ENCODE measurements around the gene NT5C1B. TPM values are rescaled to one million over a fixed set of nuclear protein-coding genes. Genes with fewer than 3 reads are reported as not detected.

Gene NT5C1B
- total RNA-seq, 1 donor from 2014 or later = not detected

- peaks cover 32% of the 10 kb centered on the region for H3K4me1 Mint-ChIP-seq
- no peak for DNase-seq
- H3K4me3 Mint-ChIP-seq = no peak overlapping the region
- H3K9me3 Mint-ChIP-seq = no peaks in the 10 kb centered on the region
- peaks cover 32% of the 10 kb centered on the region for H3K36me3 Mint-ChIP-seq (ENCODE audit: low read depth)
- intact Hi-C loops (cut with micrococcal nuclease) = no loop called here
- H3K27me3 Mint-ChIP-seq = no peaks in the 10 kb centered on the region
- no peak for ATAC-seq (ENCODE audit: low read depth)
- no peak for TF ChIP-seq CTCF (IDR thresholded peaks at IDR 0.05)
- peak overlapping the region; percentile 91 for H3K27ac Mint-ChIP-seq
- ChIA-PET POLR2A (interaction anchor here (3.4 kb wide), 1 partner anchor 789 kb away, joined by 24 read pairs; no protein-coding TSS in a partner anchor), CTCF (interaction anchor here (1.2 kb wide), 1 partner anchor 9 kb away, joined by 4 read pairs; no protein-coding TSS in a partner anchor)
These were observed 30.9 kb downstream of the NT5C1B start for GRCh38 chr2:18558458-18558857.

- peaks cover 32% of the 10 kb centered on the region for H3K4me1 Mint-ChIP-seq
- no peaks in the 10 kb centered on the region for H3K27me3 Mint-ChIP-seq
- ChIA-PET CTCF (no interaction called here), POLR2A (no interaction called here)
- no peak overlapping the region for H3K27ac Mint-ChIP-seq
- peaks cover 40% of the 10 kb centered on the region for H3K36me3 Mint-ChIP-seq (ENCODE audit: low read depth)
- no peak for DNase-seq
- H3K4me3 Mint-ChIP-seq = no peak overlapping the region
- no peak for ATAC-seq (ENCODE audit: low read depth)
- TF ChIP-seq CTCF (IDR thresholded peaks at IDR 0.05) = no peak
- intact Hi-C loops (cut with micrococcal nuclease) = no loop called here
- no peaks in the 10 kb centered on the region for H3K9me3 Mint-ChIP-seq
These were observed 32.2 kb downstream of the NT5C1B start for GRCh38 chr2:18557121-18557520.

GRCh38 chr2:18552351-18553077 is 36.9 kb downstream of the NT5C1B start:
- H3K9me3 Mint-ChIP-seq = no peaks in the 10 kb centered on the region
- intact Hi-C loops (cut with micrococcal nuclease) = no loop called here
- no peak overlapping the region for H3K27ac Mint-ChIP-seq
- POLR2A ChIA-PET = interaction anchor here (1.4 kb wide), 1 partner anchor 8 kb away, joined by 4 read pairs; the partner anchor contains the start of gene RDH14
- TF ChIP-seq CTCF (IDR thresholded peaks at IDR 0.05) = no peak
- H3K4me3 Mint-ChIP-seq = no peak overlapping the region
- CTCF ChIA-PET = interaction anchor here (1.4 kb wide), 1 partner anchor 31 kb away, joined by 4 read pairs; no protein-coding TSS in a partner anchor
- ATAC-seq (ENCODE audit: low read depth) = no peak
- no peaks in the 10 kb centered on the region for H3K27me3 Mint-ChIP-seq
- peaks cover 39% of the 10 kb centered on the region for H3K36me3 Mint-ChIP-seq (ENCODE audit: low read depth)
- no peak for DNase-seq
- peaks cover 16% of the 10 kb centered on the region for H3K4me1 Mint-ChIP-seq

GRCh38 chr2:18551623-18552022 is 37.7 kb downstream of the NT5C1B start:
- H3K4me3 Mint-ChIP-seq = no peak overlapping the region
- ChIA-PET POLR2A (interaction anchor here (1.4 kb wide), 1 partner anchor 9 kb away, joined by 4 read pairs; the partner anchor contains the start of gene RDH14), CTCF (no interaction called here)
- H3K4me1 Mint-ChIP-seq = peaks cover 20% of the 10 kb centered on the region
- H3K9me3 Mint-ChIP-seq = no peaks in the 10 kb centered on the region
- ATAC-seq (ENCODE audit: low read depth) (no peak), DNase-seq (no peak)
- H3K27ac Mint-ChIP-seq = no peak overlapping the region
- H3K27me3 Mint-ChIP-seq = no peaks in the 10 kb centered on the region
- TF ChIP-seq CTCF (IDR thresholded peaks at IDR 0.05) = no peak
- intact Hi-C loops (cut with micrococcal nuclease) = no loop called here
- H3K36me3 Mint-ChIP-seq (ENCODE audit: low read depth) = peaks cover 35% of the 10 kb centered on the region

- no peaks in the 10 kb centered on the region for H3K27me3 Mint-ChIP-seq
- no peak for TF ChIP-seq CTCF (IDR thresholded peaks at IDR 0.05)
- peaks cover 23% of the 10 kb centered on the region for H3K4me1 Mint-ChIP-seq
- H3K4me3 Mint-ChIP-seq = no peak overlapping the region
- intact Hi-C loops (cut with micrococcal nuclease) = no loop called here
- ChIA-PET CTCF (no interaction called here), POLR2A (no interaction called here)
- peaks cover 35% of the 10 kb centered on the region for H3K36me3 Mint-ChIP-seq (ENCODE audit: low read depth)
- H3K27ac Mint-ChIP-seq = no peak overlapping the region
- DNase-seq = no peak
- no peaks in the 10 kb centered on the region for H3K9me3 Mint-ChIP-seq
- ATAC-seq (ENCODE audit: low read depth) = no peak
These were observed 38.2 kb downstream of the NT5C1B start for GRCh38 chr2:18551169-18551568.

Data from activated B cell treated with CpG ODN at 0.5 μM for 24 hours (primary cell).